GM23338 (cell line): ENCODE results near the gene ZNF281. TPM values are rescaled to one million over a fixed set of nuclear protein-coding genes. Genes with fewer than 3 reads are reported as not detected.

Experiments used
- ATAC-seq: fragments of 200-7000 bp; cut with Tn5 transposase; 3 replicates; pipeline ENCODE4 v1.9.1; 2020
- DNase-seq: peaks from one replicate; pipeline ENCODE4 v3.0.0-alpha.2; 2015; ENCODE audit warnings: low spot score
- H2AFZ ChIP-seq: fragments of 200-600 bp; sonication (generic); 2 replicates; pipeline ENCODE4 v1.8.0; 2016; ENCODE audit warnings: antibody characterized with exemption, mild to moderate bottlenecking, moderate library complexity
- H3F3A ChIP-seq: fragments of 200-600 bp; sonication (generic); replicated peaks from 2 replicates; pipeline ENCODE4 v1.8.0; 2017; ENCODE audit warnings: antibody characterized with exemption, mixed run types, low read depth
- H3K27ac ChIP-seq: fragments of 200-600 bp; sonication (generic); 2 replicates; pipeline ENCODE4 v1.6.1; 2016; ENCODE audit warnings: low read depth
- H3K27me3 ChIP-seq: fragments of 200-600 bp; sonication (generic); 2 replicates; pipeline ENCODE4 v1.8.0; 2016; ENCODE audit warnings: mild to moderate bottlenecking, mixed run types, moderate library complexity; ENCODE audit not compliant: insufficient read depth
- H3K36me3 ChIP-seq: fragments of 200-600 bp; sonication (generic); 2 replicates; pipeline ENCODE4 v1.8.0; 2016; ENCODE audit warnings: mild to moderate bottlenecking; ENCODE audit not compliant: insufficient read depth
- H3K4me1 ChIP-seq: fragments of 200-600 bp; sonication (generic); 2 replicates; pipeline ENCODE4 v1.8.0; 2016; ENCODE audit warnings: mild to moderate bottlenecking, moderate library complexity; ENCODE audit not compliant: insufficient read depth
- H3K4me2 ChIP-seq: fragments of 200-600 bp; sonication (generic); 2 replicates; pipeline ENCODE4 v1.7.1; 2017; ENCODE audit warnings: mixed run types
- H3K4me3 ChIP-seq: fragments of 200-600 bp; sonication (generic); 2 replicates; pipeline ENCODE4 v1.6.1; 2016; ENCODE audit warnings: mixed run types
- H3K79me2 ChIP-seq: fragments of 200-600 bp; sonication (generic); replicated peaks from 2 replicates; pipeline ENCODE4 v1.8.0; 2017; ENCODE audit warnings: mild to moderate bottlenecking; ENCODE audit not compliant: insufficient read depth
- H3K9me2 ChIP-seq: fragments of 200-600 bp; sonication (generic); 2 replicates; pipeline ENCODE4 v1.8.0; 2017; ENCODE audit not compliant: insufficient read depth
- H4K20me1 ChIP-seq: fragments of 200-600 bp; sonication (generic); replicated peaks from 2 replicates; pipeline ENCODE4 v1.8.0; 2017; ENCODE audit warnings: mild to moderate bottlenecking; ENCODE audit not compliant: insufficient read depth
- H3K27ac Mint-ChIP-seq: 2 replicates; pipeline ENCODE4 v1.8.0; 2020; ENCODE audit warnings: inconsistent platforms, mild to moderate bottlenecking, moderate library complexity, mixed read lengths
- H3K27me3 Mint-ChIP-seq: 3 replicates; pipeline ENCODE4 v1.8.0; 2022; ENCODE audit warnings: low read depth, mild to moderate bottlenecking, moderate library complexity, mixed read lengths, inconsistent platforms; ENCODE audit not compliant: insufficient read depth, poor library complexity
- H3K36me3 Mint-ChIP-seq: 3 replicates; pipeline ENCODE4 v1.8.0; 2021; ENCODE audit warnings: low read depth, mild to moderate bottlenecking, inconsistent platforms, moderate library complexity, mixed read lengths
- H3K4me1 Mint-ChIP-seq: 3 replicates; pipeline ENCODE4 v1.8.0; 2020; ENCODE audit warnings: mild to moderate bottlenecking, inconsistent platforms, mixed read lengths
- H3K4me3 Mint-ChIP-seq: 3 replicates; pipeline ENCODE4 v1.8.0; 2021; ENCODE audit warnings: moderate library complexity, mild to moderate bottlenecking, inconsistent platforms, mixed read lengths
- H3K9me3 Mint-ChIP-seq: 3 replicates; pipeline ENCODE4 v1.8.0; 2020; ENCODE audit warnings: moderate library complexity, mild to moderate bottlenecking, inconsistent platforms, mixed read lengths
- CREB1 ChIP-seq: fragments of 250-450 bp; sonication (Bioruptor Pico); IDR thresholded peaks from 2 replicates; pipeline ENCODE4 v1.5.0; 2020; ENCODE audit warnings: low read depth, mild to moderate bottlenecking, moderate library complexity
- CTCF ChIP-seq, 2 experiments: fragments of 200-600 bp in 1 of 2; sonication (generic) in 1 of 2; conservative IDR thresholded peaks; 2 replicates each; pipeline versions ENCODE4 v1.5.1 to v1.6.1; 2016 to 2017; ENCODE audit warnings: antibody characterized with exemption in 2 of 2, low read depth in 2 of 2, mild to moderate bottlenecking in 2 of 2, moderate library complexity in 1 of 2
- ETS1 ChIP-seq: IDR thresholded peaks from 2 replicates; pipeline ENCODE4 v1.6.1; 2016; ENCODE audit warnings: antibody characterized with exemption
- EZH2 ChIP-seq: fragments of 200-600 bp; sonication (generic); IDR thresholded peaks from one replicate; pipeline ENCODE4 v1.8.0; 2017; ENCODE audit warnings: antibody characterized with exemption, mild to moderate bottlenecking, low read depth; ENCODE audit not compliant: unreplicated experiment
- EZH2phosphoT487 ChIP-seq: fragments of 200-600 bp; sonication (generic); IDR thresholded peaks from one replicate; pipeline ENCODE4 v1.8.1; 2018; ENCODE audit warnings: antibody characterized with exemption; ENCODE audit not compliant: unreplicated experiment
- JUNB ChIP-seq: IDR thresholded peaks from one replicate; pipeline ENCODE4 v1.6.1; 2016; ENCODE audit warnings: antibody characterized with exemption; ENCODE audit not compliant: unreplicated experiment
- NANOG ChIP-seq: IDR thresholded peaks from 2 replicates; pipeline ENCODE4 v1.6.1; 2016; ENCODE audit warnings: antibody characterized with exemption, borderline replicate concordance
- POLR2AphosphoS5 ChIP-seq: IDR thresholded peaks from 2 replicates; pipeline ENCODE4 v1.6.1; 2016; ENCODE audit warnings: antibody characterized with exemption, low read depth
- REST ChIP-seq: IDR thresholded peaks from one replicate; pipeline ENCODE4 v1.6.1; 2018; ENCODE audit warnings: antibody characterized with exemption; ENCODE audit not compliant: unreplicated experiment
- STAT1 ChIP-seq: IDR thresholded peaks from one replicate; pipeline ENCODE4 v1.6.1; 2016; ENCODE audit warnings: antibody characterized with exemption; ENCODE audit not compliant: unreplicated experiment
- ZNF114 ChIP-seq: fragments of 250-450 bp; sonication (Bioruptor Pico); IDR thresholded peaks from 2 replicates; pipeline ENCODE4 v1.5.0; 2020; ENCODE audit warnings: mild to moderate bottlenecking, moderate library complexity
- ZNF331 ChIP-seq: fragments of 250-450 bp; sonication (Bioruptor Pico); IDR thresholded peaks from 2 replicates; pipeline ENCODE4 v1.5.0; 2020; ENCODE audit warnings: low read depth, mild to moderate bottlenecking, moderate library complexity
- ZNF462 ChIP-seq: fragments of 250-450 bp; sonication (Bioruptor Pico); IDR thresholded peaks from 2 replicates; pipeline ENCODE4 v1.5.0; 2020; ENCODE audit warnings: mild to moderate bottlenecking, moderate library complexity
- polyA plus RNA-seq: library from polyadenylated mRNA; unstranded; fragments of >200 nt; fragmentation: Nextera tagmentation; extraction: Ambion mirVana; gene quantifications from 2 replicates; pipeline ENCODE4 v1.2.1, GENCODE V29; 2016
- total RNA-seq: library from RNA; depleted of rRNA; stranded (reverse); fragments of >200 nt; shearing (Covaris generic); gene quantifications from 2 replicates; pipeline ENCODE4 v1.2.3, GENCODE V29; 2014

Gene ZNF281
- total and polyA plus RNA-seq, 2 experiments from 2014 or later = 62.1 to 79.3 TPM

GRCh38 chr1:200432586-200432985 lies 22.8 kb upstream of the ZNF281 start:
- H3K27ac Mint-ChIP-seq = no peak overlapping the region
- Histone ChIP-seq H3K79me2 (peaks cover 57% of the 10 kb centered on the region), H3K4me2 (no peak overlapping the region), H2AFZ (no peak overlapping the region), H3K27me3 (no peaks in the 10 kb centered on the region), H3K4me3 (no peak overlapping the region), H3K27ac (no peak overlapping the region), H3K36me3 (0 out of 2 replicates have a peak, but pooled peaks cover 13% of the 10 kb centered on the region), H3F3A (peaks cover 10% of the 10 kb centered on the region; the same call in 1 of the 2 replicates), H3K9me2 (no peaks in the 10 kb centered on the region), H4K20me1 (peaks cover 12% of the 10 kb centered on the region), H3K4me1 (no peaks in the 10 kb centered on the region)
- ATAC-seq (no peak), DNase-seq (no peak)
- TF ChIP-seq CTCF (conservative IDR thresholded peaks at IDR 0.05; ENCODE audit: low read depth in 2 of 2) (no peak), REST (no peak), ZNF462 (CRISPR knock-in tag) (no peak), JUNB (no peak), STAT1 (no peak), ETS1 (no peak), CREB1 (no peak), EZH2 (no peak), NANOG (no peak), POLR2AphosphoS5 (no peak), ZNF331 (CRISPR knock-in tag) (no peak), ZNF114 (no peak), EZH2phosphoT487 (no peak)
- H3K27me3 Mint-ChIP-seq = peaks cover 4% of the 10 kb centered on the region
- no peaks in the 10 kb centered on the region; the same call in 2 of the 3 replicates for H3K9me3 Mint-ChIP-seq
- H3K4me3 Mint-ChIP-seq = no peak overlapping the region
- H3K4me1 Mint-ChIP-seq = no peaks in the 10 kb centered on the region; the same call in 2 of the 3 replicates
- H3K36me3 Mint-ChIP-seq = peaks cover 47% of the 10 kb centered on the region
